Ishikawa (cell line): ENCODE measurements around the gene DPPA4.

ENCODE experiments used
- CEBPB ChIP-seq: IDR thresholded peaks from 2 replicates; pipeline ENCODE4 v1.6.1; 2012
- CREB1 ChIP-seq: IDR thresholded peaks from 2 replicates; pipeline ENCODE4 v1.6.1; 2012; ENCODE audit warnings: low read depth
- EGR1 ChIP-seq: IDR thresholded peaks from 2 replicates; pipeline ENCODE4 v1.6.1; 2012
- EP300 ChIP-seq: IDR thresholded peaks from 2 replicates; pipeline ENCODE4 v1.6.1; 2012; ENCODE audit warnings: borderline replicate concordance
- FOXM1 ChIP-seq: IDR thresholded peaks from 2 replicates; pipeline ENCODE4 v1.6.1; 2012; ENCODE audit warnings: low read depth, borderline replicate concordance
- NFIC ChIP-seq: IDR thresholded peaks from 2 replicates; pipeline ENCODE4 v1.6.1; 2012
- RAD21 ChIP-seq: IDR thresholded peaks from 2 replicates; pipeline ENCODE4 v1.6.1; 2012; ENCODE audit warnings: low read depth
- TAF1 ChIP-seq: IDR thresholded peaks from 2 replicates; pipeline ENCODE4 v1.6.1; 2012; ENCODE audit warnings: low read depth, mild to moderate bottlenecking
- TCF12 ChIP-seq: IDR thresholded peaks from 2 replicates; pipeline ENCODE4 v1.6.1; 2012; ENCODE audit warnings: low read depth
- TEAD4 ChIP-seq: IDR thresholded peaks from 2 replicates; pipeline ENCODE4 v1.6.1; 2012
- YY1 ChIP-seq: IDR thresholded peaks from 2 replicates; pipeline ENCODE4 v1.6.1; 2012; ENCODE audit warnings: low read depth
- ZBTB7A ChIP-seq: IDR thresholded peaks from 2 replicates; pipeline ENCODE4 v1.6.1; 2012; ENCODE audit warnings: low read depth
- TF ChIP-seq, protein P1 (sequence below): IDR thresholded peaks from 2 replicates; pipeline ENCODE4 v1.6.1; 2012
- TF ChIP-seq, protein P2 (sequence below): IDR thresholded peaks from 2 replicates; pipeline ENCODE4 v1.6.1; 2012; ENCODE audit warnings: low read depth, mild to moderate bottlenecking
- TF ChIP-seq, protein P3 (sequence below): IDR thresholded peaks from 2 replicates; pipeline ENCODE4 v1.6.1; 2012

DPPA4 gene

DNA sequence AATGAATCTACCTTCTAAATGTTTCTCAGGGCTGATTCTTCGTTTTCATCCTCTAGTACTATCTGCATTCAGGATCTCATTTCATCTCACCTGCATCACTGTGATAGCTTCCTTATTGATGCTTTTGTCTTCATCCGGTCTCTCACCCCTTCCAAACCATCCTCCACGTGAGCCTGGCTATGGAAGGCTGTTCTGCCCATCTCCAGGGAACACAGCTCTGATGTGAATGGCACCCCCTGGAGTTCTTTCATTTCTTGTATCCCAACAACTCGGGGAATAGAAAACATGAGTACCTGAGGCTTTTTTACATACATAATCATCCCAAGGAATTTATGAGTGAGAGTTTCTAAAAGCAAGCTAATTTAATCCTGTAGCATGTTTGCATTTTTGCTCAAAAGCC, 8.8 kb upstream of the DPPA4 start:
- TF ChIP-seq EP300: no peak
- TF ChIP-seq EGR1: no peak
- no peak for TF ChIP-seq NFIC
- no peak for TF ChIP-seq ZBTB7A
- no peak for TF ChIP-seq CREB1
- TF ChIP-seq, protein P1, sequence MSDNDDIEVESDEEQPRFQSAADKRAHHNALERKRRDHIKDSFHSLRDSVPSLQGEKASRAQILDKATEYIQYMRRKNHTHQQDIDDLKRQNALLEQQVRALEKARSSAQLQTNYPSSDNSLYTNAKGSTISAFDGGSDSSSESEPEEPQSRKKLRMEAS: no peak
- no peak for TF ChIP-seq RAD21
- no peak for TF ChIP-seq YY1
- TF ChIP-seq TEAD4: no peak
- TF ChIP-seq, protein P2, sequence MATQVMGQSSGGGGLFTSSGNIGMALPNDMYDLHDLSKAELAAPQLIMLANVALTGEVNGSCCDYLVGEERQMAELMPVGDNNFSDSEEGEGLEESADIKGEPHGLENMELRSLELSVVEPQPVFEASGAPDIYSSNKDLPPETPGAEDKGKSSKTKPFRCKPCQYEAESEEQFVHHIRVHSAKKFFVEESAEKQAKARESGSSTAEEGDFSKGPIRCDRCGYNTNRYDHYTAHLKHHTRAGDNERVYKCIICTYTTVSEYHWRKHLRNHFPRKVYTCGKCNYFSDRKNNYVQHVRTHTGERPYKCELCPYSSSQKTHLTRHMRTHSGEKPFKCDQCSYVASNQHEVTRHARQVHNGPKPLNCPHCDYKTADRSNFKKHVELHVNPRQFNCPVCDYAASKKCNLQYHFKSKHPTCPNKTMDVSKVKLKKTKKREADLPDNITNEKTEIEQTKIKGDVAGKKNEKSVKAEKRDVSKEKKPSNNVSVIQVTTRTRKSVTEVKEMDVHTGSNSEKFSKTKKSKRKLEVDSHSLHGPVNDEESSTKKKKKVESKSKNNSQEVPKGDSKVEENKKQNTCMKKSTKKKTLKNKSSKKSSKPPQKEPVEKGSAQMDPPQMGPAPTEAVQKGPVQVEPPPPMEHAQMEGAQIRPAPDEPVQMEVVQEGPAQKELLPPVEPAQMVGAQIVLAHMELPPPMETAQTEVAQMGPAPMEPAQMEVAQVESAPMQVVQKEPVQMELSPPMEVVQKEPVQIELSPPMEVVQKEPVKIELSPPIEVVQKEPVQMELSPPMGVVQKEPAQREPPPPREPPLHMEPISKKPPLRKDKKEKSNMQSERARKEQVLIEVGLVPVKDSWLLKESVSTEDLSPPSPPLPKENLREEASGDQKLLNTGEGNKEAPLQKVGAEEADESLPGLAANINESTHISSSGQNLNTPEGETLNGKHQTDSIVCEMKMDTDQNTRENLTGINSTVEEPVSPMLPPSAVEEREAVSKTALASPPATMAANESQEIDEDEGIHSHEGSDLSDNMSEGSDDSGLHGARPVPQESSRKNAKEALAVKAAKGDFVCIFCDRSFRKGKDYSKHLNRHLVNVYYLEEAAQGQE: no peak
- no peak for TF ChIP-seq FOXM1
- TF ChIP-seq, protein P3, sequence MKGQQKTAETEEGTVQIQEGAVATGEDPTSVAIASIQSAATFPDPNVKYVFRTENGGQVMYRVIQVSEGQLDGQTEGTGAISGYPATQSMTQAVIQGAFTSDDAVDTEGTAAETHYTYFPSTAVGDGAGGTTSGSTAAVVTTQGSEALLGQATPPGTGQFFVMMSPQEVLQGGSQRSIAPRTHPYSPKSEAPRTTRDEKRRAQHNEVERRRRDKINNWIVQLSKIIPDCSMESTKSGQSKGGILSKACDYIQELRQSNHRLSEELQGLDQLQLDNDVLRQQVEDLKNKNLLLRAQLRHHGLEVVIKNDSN: no peak
- TF ChIP-seq CEBPB: no peak
- no peak for TF ChIP-seq TAF1
- TF ChIP-seq TCF12: no peak

DNA sequence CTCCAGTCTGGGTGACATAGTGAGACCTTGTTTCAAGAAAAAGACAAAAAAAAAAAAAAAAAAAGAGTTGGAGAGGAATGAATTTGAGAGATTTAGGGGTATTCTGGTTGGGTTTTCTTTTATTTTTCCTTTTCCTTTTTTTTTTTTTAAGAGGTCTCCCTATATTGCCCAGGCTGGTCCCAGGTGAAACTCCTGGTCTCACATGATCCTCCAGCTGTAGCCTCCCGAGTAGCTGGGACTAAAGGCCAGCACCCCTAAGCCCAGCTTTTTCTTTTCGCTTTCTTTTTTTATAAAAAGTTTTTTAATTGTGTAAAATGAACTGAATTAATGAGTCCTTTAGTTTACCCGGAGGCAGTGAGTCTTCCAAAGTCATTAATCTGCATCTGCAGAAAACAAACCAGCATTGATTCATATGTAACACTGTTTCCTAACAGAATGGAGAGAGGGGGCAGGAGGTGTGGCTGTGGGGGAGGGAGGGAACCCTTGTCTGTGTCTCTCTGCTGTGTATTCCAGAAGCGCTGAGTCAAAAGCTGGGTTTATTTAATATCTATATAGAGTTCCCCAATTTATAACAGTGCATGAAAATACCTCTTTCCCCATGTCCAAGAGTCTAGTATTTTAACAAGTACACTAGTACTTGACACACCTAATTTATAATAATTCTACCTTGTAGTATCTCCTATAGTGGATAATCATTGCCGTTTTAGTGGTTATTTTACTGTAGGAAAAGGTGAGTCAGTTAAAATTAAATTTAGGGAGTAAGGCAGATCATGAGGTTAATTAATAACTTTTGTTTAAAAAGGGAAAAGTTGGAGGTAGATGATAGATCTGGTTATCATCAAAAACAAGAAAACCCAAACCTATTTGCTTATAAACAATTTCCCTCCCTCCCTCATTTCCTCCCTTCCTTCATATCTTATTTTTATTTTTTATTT, 2.6 kb upstream of the DPPA4 start:
- TF ChIP-seq EGR1 (no peak), NFIC (no peak), FOXM1 (no peak), CREB1 (no peak), TAF1 (no peak), EP300 (no peak), RAD21 (no peak), TEAD4 (no peak), CEBPB (no peak), YY1 (no peak)
- TF ChIP-seq, protein P2: no peak
- TF ChIP-seq, protein P3: no peak
- TF ChIP-seq, protein P1: no peak

DNA sequence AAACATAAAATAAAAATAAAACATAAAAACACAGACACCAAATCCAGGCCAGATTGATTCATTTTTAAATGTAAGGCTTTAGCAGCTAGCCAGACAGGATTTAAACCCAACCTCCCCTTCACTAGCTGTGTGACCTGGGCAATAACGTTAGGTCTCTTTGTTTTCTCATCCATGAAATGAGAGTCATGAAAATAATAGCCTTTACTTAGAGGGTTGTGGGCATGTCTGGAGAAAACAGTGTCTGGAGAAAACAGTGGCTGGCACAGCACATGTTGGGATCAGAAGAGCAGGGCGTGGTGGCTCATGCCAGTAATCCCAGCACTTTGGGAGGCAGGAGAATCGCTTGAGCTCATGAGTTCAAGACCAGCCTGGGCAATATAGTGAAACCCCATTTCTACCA, 1.9 kb upstream of the DPPA4 start:
- TF ChIP-seq EP300: no peak
- no peak for TF ChIP-seq CEBPB
- no peak for TF ChIP-seq TAF1

DNA sequence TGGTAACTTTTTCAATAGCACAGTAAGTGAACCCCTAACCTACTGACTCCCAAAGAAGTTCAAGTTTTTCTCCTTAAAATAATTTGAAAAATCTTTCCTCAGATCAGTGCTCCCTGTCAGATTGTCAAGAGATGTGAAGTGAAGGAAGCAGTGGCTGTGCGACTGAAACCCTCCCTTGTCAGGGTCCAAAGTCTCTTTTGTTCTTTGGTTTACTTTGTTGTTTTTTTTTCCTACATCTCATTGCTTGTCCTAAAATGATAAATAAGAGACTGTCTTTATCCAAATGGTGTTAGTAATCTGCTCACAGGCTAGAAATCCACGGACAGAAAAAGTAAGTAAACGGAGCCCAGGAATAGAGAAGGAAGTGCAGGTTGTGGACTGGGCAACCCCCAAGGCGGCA, 976 bp upstream of the DPPA4 start:
- no peak for TF ChIP-seq FOXM1
- no peak for TF ChIP-seq EP300
- TF ChIP-seq NFIC: no peak
- no peak for TF ChIP-seq CREB1
- no peak for TF ChIP-seq TEAD4
- TF ChIP-seq TCF12: no peak
- TF ChIP-seq CEBPB: no peak
- TF ChIP-seq, protein P3: no peak
- TF ChIP-seq, protein P2: no peak
- no peak for TF ChIP-seq ZBTB7A
- TF ChIP-seq EGR1: no peak
- TF ChIP-seq TAF1: no peak
- TF ChIP-seq YY1: no peak
- no peak for TF ChIP-seq RAD21
- TF ChIP-seq, protein P1: no peak
